HG02943 (cell line): ENCODE data around the gene SEMA4D.

Source experiments
- ATAC-seq: cut with Tn5 transposase; IDR thresholded peaks from one replicate; pipeline ENCODE4 v1.9.1; 2021; ENCODE audit warnings: mild to moderate bottlenecking, low read depth, moderate library complexity; ENCODE audit not compliant: unreplicated experiment

SEMA4D gene

GRCh38 chr9:89435071-89435823 lies 62.7 kb downstream of the SEMA4D start:
- no peak for ATAC-seq

- ATAC-seq = no peak
These were observed 63.3 kb downstream of the SEMA4D start for GRCh38 chr9:89434636-89435035.

GRCh38 chr9:89433826-89434225 lies 64.1 kb downstream of the SEMA4D start:
- no peak for ATAC-seq

GRCh38 chr9:89432986-89433530 lies 64.9 kb downstream of the SEMA4D start:
- ATAC-seq = no peak

- ATAC-seq = no peak
These were observed 65.8 kb downstream of the SEMA4D start for GRCh38 chr9:89431930-89432725.

- no peak for ATAC-seq
These were observed 66.9 kb downstream of the SEMA4D start for GRCh38 chr9:89430995-89431394.

- no peak for ATAC-seq
These were observed 68.7 kb downstream of the SEMA4D start for GRCh38 chr9:89428901-89429890.

- no peak for ATAC-seq
These were observed 69.6 kb downstream of the SEMA4D start for GRCh38 chr9:89428222-89428761.

- no peak for ATAC-seq
These were observed 70.2 kb downstream of the SEMA4D start for GRCh38 chr9:89427621-89428221.

GRCh38 chr9:89426384-89426961 lies 71.4 kb downstream of the SEMA4D start:
- ATAC-seq = peak; percentile 73

GRCh38 chr9:89425921-89426383 lies 72.0 kb downstream of the SEMA4D start:
- peak; percentile 2 for ATAC-seq

GRCh38 chr9:89425024-89425805 lies 72.7 kb downstream of the SEMA4D start:
- no peak for ATAC-seq

- ATAC-seq = no peak
These were observed 75.5 kb downstream of the SEMA4D start for GRCh38 chr9:89422151-89422975.

GRCh38 chr9:89421595-89421994 lies 76.3 kb downstream of the SEMA4D start:
- ATAC-seq = no peak

GRCh38 chr9:89420397-89421178 lies 77.3 kb downstream of the SEMA4D start:
- no peak for ATAC-seq

GRCh38 chr9:89419978-89420394 lies 77.9 kb downstream of the SEMA4D start:
- ATAC-seq = no peak
